Karpas-422 (cell line): Measurements from ENCODE around the gene RAPGEF3. TPM values are rescaled to one million over a fixed set of nuclear protein-coding genes. Genes with fewer than 3 reads are reported as not detected.

Source experiments
- DNase-seq: peaks from one replicate; pipeline ENCODE4 v3.0.0-alpha.2; 2015
- H2AFZ ChIP-seq: fragments of 200-600 bp; sonication (generic); 2 replicates; pipeline ENCODE4 v1.6.1; 2014; ENCODE audit warnings: antibody characterized with exemption, low read length, mixed read lengths
- H3K27ac ChIP-seq: fragments of 200-600 bp; sonication (generic); 2 replicates; pipeline ENCODE4 v1.5.1; 2014; ENCODE audit warnings: mild to moderate bottlenecking, low read length, moderate library complexity
- H3K27me3 ChIP-seq: fragments of 200-600 bp; sonication (generic); 2 replicates; pipeline ENCODE4 v1.6.1; 2014; ENCODE audit warnings: low read length, mixed read lengths
- H3K36me3 ChIP-seq: fragments of 200-600 bp; sonication (generic); 2 replicates; pipeline ENCODE4 v1.6.1; 2014; ENCODE audit warnings: low read length, mixed read lengths; ENCODE audit not compliant: insufficient read depth
- H3K4me1 ChIP-seq: fragments of 200-600 bp; sonication (generic); 2 replicates; pipeline ENCODE4 v1.6.1; 2014; ENCODE audit warnings: mild to moderate bottlenecking, low read length, mixed read lengths
- H3K4me2 ChIP-seq: fragments of 200-600 bp; sonication (generic); 2 replicates; pipeline ENCODE4 v1.6.1; 2014; ENCODE audit warnings: low read length, low read depth, mild to moderate bottlenecking; ENCODE audit not compliant: poor library complexity, severe bottlenecking
- H3K4me3 ChIP-seq: fragments of 200-600 bp; sonication (generic); 2 replicates; pipeline ENCODE4 v1.5.1; 2014; ENCODE audit warnings: mild to moderate bottlenecking, antibody characterized with exemption, low read length, mixed read lengths
- H3K79me2 ChIP-seq: fragments of 200-600 bp; sonication (generic); 2 replicates; pipeline ENCODE4 v1.6.1; 2014; ENCODE audit warnings: mild to moderate bottlenecking, low read length, mixed read lengths
- H3K9ac ChIP-seq: fragments of 200-600 bp; sonication (generic); 2 replicates; pipeline ENCODE4 v1.6.0; 2014; ENCODE audit warnings: low read length
- H3K9me2 ChIP-seq: fragments of 200-600 bp; sonication (generic), shearing (Covaris generic); replicated peaks from 2 replicates; pipeline ENCODE4 v1.6.0; 2014; ENCODE audit warnings: mild to moderate bottlenecking, low read length, moderate library complexity; ENCODE audit not compliant: insufficient read depth
- H3K9me3 ChIP-seq: fragments of 300-700, 200-600 bp; sonication (generic); 2 replicates; pipeline ENCODE4 v1.6.1; 2014; ENCODE audit warnings: low read length, mixed read lengths
- H4K20me1 ChIP-seq: fragments of 200-600 bp; sonication (generic); 2 replicates; pipeline ENCODE4 v1.6.1; 2014; ENCODE audit warnings: mild to moderate bottlenecking, antibody characterized with exemption, low read length, low read depth; ENCODE audit not compliant: insufficient read depth
- total RNA-seq: library from RNA; depleted of rRNA; stranded (reverse); fragments of >200 nt; shearing (Covaris generic); gene quantifications from 2 replicates; pipeline ENCODE4 v1.2.3, GENCODE V29; 2014; ENCODE audit warnings: low replicate concordance

Gene RAPGEF3
- total RNA-seq, 1 experiment from 2014 or later, result 4.4 TPM

- no peaks in the 10 kb centered on the region for H3K9me2 ChIP-seq
- H3K27ac ChIP-seq, result no peak overlapping the region
- H3K4me3 ChIP-seq, result no peak overlapping the region
- DNase-seq, result no peak
- H4K20me1 ChIP-seq, result no peaks in the 10 kb centered on the region; the same call in 1 of the 2 replicates
- H3K4me2 ChIP-seq, result no peak overlapping the region
- no peak overlapping the region for H2AFZ ChIP-seq
- no peaks in the 10 kb centered on the region for H3K9me3 ChIP-seq
- no peaks in the 10 kb centered on the region for H3K27me3 ChIP-seq
- H3K4me1 ChIP-seq, result peaks cover 23% of the 10 kb centered on the region
- no peak overlapping the region for H3K9ac ChIP-seq
- H3K36me3 ChIP-seq, result no peaks in the 10 kb centered on the region
- H3K79me2 ChIP-seq, result peaks cover 10% of the 10 kb centered on the region
These were observed 11.5 kb upstream of the RAPGEF3 start for GRCh38 chr12:47770086-47770726.

- Histone ChIP-seq H3K4me2 (no peak overlapping the region), H3K9me3 (no peaks in the 10 kb centered on the region), H3K9ac (no peak overlapping the region), H3K9me2 (no peaks in the 10 kb centered on the region), H3K79me2 (peaks cover 9% of the 10 kb centered on the region), H4K20me1 (no peaks in the 10 kb centered on the region; the same call in 1 of the 2 replicates), H3K4me3 (no peak overlapping the region), H2AFZ (no peak overlapping the region), H3K36me3 (no peaks in the 10 kb centered on the region), H3K4me1 (peaks cover 16% of the 10 kb centered on the region), H3K27ac (no peak overlapping the region), H3K27me3 (no peaks in the 10 kb centered on the region)
- no peak for DNase-seq
These were observed 10.8 kb upstream of the RAPGEF3 start for GRCh38 chr12:47769234-47770085.

GRCh38 chr12:47768323-47768811 is 9.7 kb upstream of the RAPGEF3 start:
- Histone ChIP-seq H3K9me3 (no peaks in the 10 kb centered on the region), H3K36me3 (no peaks in the 10 kb centered on the region), H3K4me2 (no peak overlapping the region), H3K27me3 (no peaks in the 10 kb centered on the region), H3K4me3 (no peak overlapping the region), H3K9ac (no peak overlapping the region), H4K20me1 (no peaks in the 10 kb centered on the region; the same call in 1 of the 2 replicates), H2AFZ (no peak overlapping the region), H3K79me2 (no peaks in the 10 kb centered on the region), H3K4me1 (peaks cover 19% of the 10 kb centered on the region), H3K9me2 (no peaks in the 10 kb centered on the region), H3K27ac (no peak overlapping the region)
- DNase-seq, result no peak

- Histone ChIP-seq H3K36me3 (no peaks in the 10 kb centered on the region), H3K79me2 (no peaks in the 10 kb centered on the region), H3K9ac (no peak overlapping the region), H3K4me3 (no peak overlapping the region), H3K9me3 (no peaks in the 10 kb centered on the region), H3K27ac (no peak overlapping the region), H3K27me3 (no peaks in the 10 kb centered on the region), H4K20me1 (no peaks in the 10 kb centered on the region; the same call in 1 of the 2 replicates), H3K9me2 (no peaks in the 10 kb centered on the region), H2AFZ (no peak overlapping the region), H3K4me1 (peaks cover 14% of the 10 kb centered on the region), H3K4me2 (no peak overlapping the region)
- peak; percentile 91 for DNase-seq
These were observed 8.6 kb upstream of the RAPGEF3 start for GRCh38 chr12:47767216-47767724.

GRCh38 chr12:47766502-47767215 is 8.0 kb upstream of the RAPGEF3 start:
- Histone ChIP-seq H3K79me2 (no peaks in the 10 kb centered on the region), H3K4me1 (peaks cover 14% of the 10 kb centered on the region), H4K20me1 (no peaks in the 10 kb centered on the region; the same call in 1 of the 2 replicates), H3K9me3 (no peaks in the 10 kb centered on the region), H3K9ac (no peak overlapping the region), H3K4me2 (no peak overlapping the region), H3K27ac (no peak overlapping the region), H3K9me2 (no peaks in the 10 kb centered on the region), H3K4me3 (no peak overlapping the region), H3K27me3 (no peaks in the 10 kb centered on the region), H2AFZ (no peak overlapping the region), H3K36me3 (no peaks in the 10 kb centered on the region)
- DNase-seq, result no peak

- no peaks in the 10 kb centered on the region for H3K27me3 ChIP-seq
- no peaks in the 10 kb centered on the region for H3K79me2 ChIP-seq
- H3K4me2 ChIP-seq, result no peak overlapping the region
- no peak overlapping the region for H3K27ac ChIP-seq
- no peak overlapping the region for H2AFZ ChIP-seq
- DNase-seq, result peak; percentile 67
- peak overlapping the region; percentile 4; the same call in 1 of the 2 replicates for H3K9ac ChIP-seq
- H3K9me2 ChIP-seq, result no peaks in the 10 kb centered on the region
- no peak overlapping the region for H3K4me3 ChIP-seq
- H3K9me3 ChIP-seq, result no peaks in the 10 kb centered on the region
- H4K20me1 ChIP-seq, result no peaks in the 10 kb centered on the region; the same call in 1 of the 2 replicates
- no peaks in the 10 kb centered on the region for H3K36me3 ChIP-seq
- H3K4me1 ChIP-seq, result peaks cover 25% of the 10 kb centered on the region
These were observed 5.0 kb upstream of the RAPGEF3 start for GRCh38 chr12:47763481-47764346.

GRCh38 chr12:47762850-47763465 is 4.3 kb upstream of the RAPGEF3 start:
- Histone ChIP-seq H4K20me1 (no peaks in the 10 kb centered on the region; the same call in 1 of the 2 replicates), H3K27me3 (no peaks in the 10 kb centered on the region), H3K4me1 (peaks cover 30% of the 10 kb centered on the region), H3K9me3 (no peaks in the 10 kb centered on the region), H2AFZ (no peak overlapping the region), H3K79me2 (no peaks in the 10 kb centered on the region), H3K4me3 (no peak overlapping the region), H3K36me3 (no peaks in the 10 kb centered on the region), H3K4me2 (no peak overlapping the region), H3K27ac (no peak overlapping the region), H3K9me2 (no peaks in the 10 kb centered on the region), H3K9ac (no peak overlapping the region)
- no peak for DNase-seq
